Measurements from ENCODE around the gene GAS1. TPM values are rescaled to one million over a fixed set of nuclear protein-coding genes. Genes with fewer than 3 reads are reported as not detected.

The GAS1 gene
- total RNA-seq, 1 experiment from 2014 or later, result 0.13 TPM

GRCh38 chr9:86958203-86958602, 10.9 kb upstream of the GAS1 start:
- Histone ChIP-seq H3K27ac (ENCODE audit: low read length) (no peak overlapping the region), H3K9me3 (ENCODE audit: control insufficient read depth, insufficient read depth, low read depth, low read length) (no peaks in the 10 kb centered on the region), H3K4me3 (ENCODE audit: low read depth in 2 of 2, low read length in 2 of 2) (no peak overlapping the region), H3K36me3 (ENCODE audit: control insufficient read depth, insufficient read depth, low read length) (no peaks in the 10 kb centered on the region), H3K27me3 (ENCODE audit: control insufficient read depth, insufficient read depth, low read length) (no peaks in the 10 kb centered on the region), H3K4me1 (ENCODE audit: control insufficient read depth, insufficient read depth, low read length) (no peaks in the 10 kb centered on the region)
- DNase-seq (ENCODE audit: low read depth, low spot score) (no peak), ATAC-seq (no peak)
- BruUV-seq (replicated peaks), result no TSS peak
- in situ Hi-C loops (cut with HindIII; ENCODE audit: low pct_unique_long_range_greater_than_20kb, low sequenced_read_pairs) (no loop called here), intact Hi-C loops (cut with micrococcal nuclease; ENCODE audit: unreplicated experiment) (no loop called here)
- TF ChIP-seq TCF7L2 (IDR thresholded peaks at IDR 0.05; ENCODE audit: low read depth, low read length), result no peak
- TF ChIP-seq REST (IDR thresholded peaks at IDR 0.05; ENCODE audit: insufficient read depth in 1 of 2, low read depth in 2 of 2, low read length in 1 of 2), result no peak
- no peak for TF ChIP-seq POLR2AphosphoS5 (IDR thresholded peaks at IDR 0.05; ENCODE audit: low read depth, low read length)
- no peak for TF ChIP-seq SIN3A (IDR thresholded peaks at IDR 0.05; ENCODE audit: borderline replicate concordance, insufficient read depth, low read depth, low read length)
- POLR2A ChIA-PET, result no interaction called here
- CTCF ChIA-PET, result no interaction called here

GRCh38 chr9:86955561-86955960, 8.3 kb upstream of the GAS1 start:
- intact Hi-C loops (cut with micrococcal nuclease; ENCODE audit: unreplicated experiment), result no loop called here
- ATAC-seq (no peak), DNase-seq (ENCODE audit: low read depth, low spot score) (no peak)
- TF ChIP-seq REST (IDR thresholded peaks at IDR 0.05; ENCODE audit: insufficient read depth in 1 of 2, low read depth in 2 of 2, low read length in 1 of 2) (no peak), POLR2AphosphoS5 (IDR thresholded peaks at IDR 0.05; ENCODE audit: low read depth, low read length) (no peak), SIN3A (IDR thresholded peaks at IDR 0.05; ENCODE audit: borderline replicate concordance, insufficient read depth, low read depth, low read length) (no peak), TCF7L2 (IDR thresholded peaks at IDR 0.05; ENCODE audit: low read depth, low read length) (no peak)
- TF ChIP-seq, protein P1, sequence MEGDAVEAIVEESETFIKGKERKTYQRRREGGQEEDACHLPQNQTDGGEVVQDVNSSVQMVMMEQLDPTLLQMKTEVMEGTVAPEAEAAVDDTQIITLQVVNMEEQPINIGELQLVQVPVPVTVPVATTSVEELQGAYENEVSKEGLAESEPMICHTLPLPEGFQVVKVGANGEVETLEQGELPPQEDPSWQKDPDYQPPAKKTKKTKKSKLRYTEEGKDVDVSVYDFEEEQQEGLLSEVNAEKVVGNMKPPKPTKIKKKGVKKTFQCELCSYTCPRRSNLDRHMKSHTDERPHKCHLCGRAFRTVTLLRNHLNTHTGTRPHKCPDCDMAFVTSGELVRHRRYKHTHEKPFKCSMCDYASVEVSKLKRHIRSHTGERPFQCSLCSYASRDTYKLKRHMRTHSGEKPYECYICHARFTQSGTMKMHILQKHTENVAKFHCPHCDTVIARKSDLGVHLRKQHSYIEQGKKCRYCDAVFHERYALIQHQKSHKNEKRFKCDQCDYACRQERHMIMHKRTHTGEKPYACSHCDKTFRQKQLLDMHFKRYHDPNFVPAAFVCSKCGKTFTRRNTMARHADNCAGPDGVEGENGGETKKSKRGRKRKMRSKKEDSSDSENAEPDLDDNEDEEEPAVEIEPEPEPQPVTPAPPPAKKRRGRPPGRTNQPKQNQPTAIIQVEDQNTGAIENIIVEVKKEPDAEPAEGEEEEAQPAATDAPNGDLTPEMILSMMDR (IDR thresholded peaks at IDR 0.05), result no peak
- no peaks in the 10 kb centered on the region for H3K9me3 ChIP-seq (ENCODE audit: control insufficient read depth, insufficient read depth, low read depth, low read length)
- POLR2A ChIA-PET, result no interaction called here
- H3K27me3 ChIP-seq (ENCODE audit: control insufficient read depth, insufficient read depth, low read length), result no peaks in the 10 kb centered on the region
- in situ Hi-C loops (cut with HindIII; ENCODE audit: low pct_unique_long_range_greater_than_20kb, low sequenced_read_pairs), result no loop called here
- no peak overlapping the region for H3K4me3 ChIP-seq (ENCODE audit: low read depth in 2 of 2, low read length in 2 of 2)
- BruUV-seq (replicated peaks), result no TSS peak
- CTCF ChIA-PET, result no interaction called here
- H3K36me3 ChIP-seq (ENCODE audit: control insufficient read depth, insufficient read depth, low read length), result no peaks in the 10 kb centered on the region
- H3K4me1 ChIP-seq (ENCODE audit: control insufficient read depth, insufficient read depth, low read length), result no peaks in the 10 kb centered on the region
- H3K27ac ChIP-seq (ENCODE audit: low read length), result no peak overlapping the region
